CD4-positive, alpha-beta T cell treated with Interleukin-6 at 100 ng/mL for 8 hours (primary cell): ENCODE data around the gene ZNF423.

ENCODE experiments used
- DNase-seq: peaks from one replicate; pipeline ENCODE4 v3.0.0-alpha.2; 2020; ENCODE audit warnings: mixed read lengths, low spot score

ZNF423 gene

DNA sequence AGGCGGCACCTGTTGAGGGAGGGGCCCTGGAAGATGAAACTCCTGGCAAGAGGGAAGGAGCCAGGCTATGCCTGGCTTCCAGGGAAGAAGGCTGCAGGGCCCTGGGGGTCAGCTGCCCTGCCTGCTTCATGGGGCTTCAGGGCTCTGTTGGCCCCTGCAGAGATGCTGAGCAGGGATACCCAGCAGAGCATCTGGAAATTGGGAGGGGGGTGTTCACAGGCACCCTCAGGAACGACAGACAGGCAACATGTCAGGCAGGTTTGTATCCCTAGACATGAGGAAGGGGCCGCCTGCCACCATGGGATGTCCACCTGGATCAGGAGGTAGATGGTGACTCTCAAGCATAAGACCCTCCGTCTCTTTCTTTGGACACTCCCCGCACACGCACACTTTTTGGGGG lies 13.8 kb upstream of the ZNF423 start:
- DNase-seq = no peak

DNA sequence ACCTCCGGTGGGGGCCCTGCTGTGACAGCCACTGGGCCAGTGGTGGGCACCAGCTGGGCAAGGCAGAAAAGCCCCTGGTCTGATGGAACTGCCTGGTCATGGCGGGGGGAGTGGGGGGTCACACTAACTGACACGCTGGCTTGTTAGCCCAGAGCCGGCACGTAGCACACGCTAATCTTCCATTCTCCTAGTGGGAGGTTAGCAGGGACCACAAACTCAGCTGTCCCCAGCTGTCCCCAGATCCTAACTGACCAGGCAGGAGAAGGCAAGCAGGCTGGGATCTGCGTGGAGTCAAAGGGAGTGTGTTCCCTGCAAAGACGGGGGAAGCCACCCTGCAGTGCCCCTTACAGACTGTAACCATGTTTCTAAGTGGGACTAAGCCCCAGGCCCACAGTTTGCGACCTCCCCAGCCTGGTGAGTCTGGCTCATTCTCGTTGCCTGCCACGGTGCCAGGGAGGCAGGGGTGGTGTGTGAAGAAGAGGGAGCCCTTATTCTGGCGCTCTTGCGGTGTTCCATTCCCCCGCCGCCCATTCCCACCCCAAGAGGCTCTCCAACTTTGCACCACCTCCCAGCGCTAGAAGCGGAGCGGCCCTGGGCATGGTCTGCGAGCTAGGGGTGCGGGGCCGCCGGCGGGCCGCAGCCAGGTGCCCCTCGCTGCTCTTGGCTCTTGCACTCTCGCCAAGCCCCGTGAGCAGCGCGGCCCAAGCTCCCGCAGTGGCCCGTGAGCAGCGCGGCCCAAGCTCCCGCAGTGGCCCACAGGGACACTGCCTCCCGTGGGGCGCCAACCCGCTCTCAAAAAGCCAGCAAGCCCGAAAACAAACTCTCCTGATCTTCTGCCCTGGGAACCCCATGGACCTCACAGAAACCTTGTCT lies 12.1 kb upstream of the ZNF423 start:
- DNase-seq = no peak

DNA sequence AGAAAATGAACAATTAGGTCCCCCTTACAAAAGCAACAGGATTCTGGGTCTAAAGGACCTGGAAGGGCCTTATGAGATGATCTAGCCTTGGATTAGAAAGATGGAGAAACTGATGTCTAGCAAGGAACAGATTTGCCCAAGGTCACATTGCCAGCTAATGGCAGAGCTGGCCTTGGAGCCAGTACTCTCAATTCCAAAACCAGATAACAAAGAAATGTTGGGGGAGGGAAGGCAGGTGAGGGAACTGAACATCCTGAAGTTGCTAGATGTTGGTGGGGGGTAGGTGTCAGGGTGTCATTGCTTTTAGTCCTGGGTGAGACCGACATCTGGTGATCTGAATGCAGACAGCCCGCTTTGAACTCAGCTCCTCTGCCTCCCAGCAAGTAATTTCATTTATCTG lies 11.3 kb upstream of the ZNF423 start:
- DNase-seq = no peak

DNA sequence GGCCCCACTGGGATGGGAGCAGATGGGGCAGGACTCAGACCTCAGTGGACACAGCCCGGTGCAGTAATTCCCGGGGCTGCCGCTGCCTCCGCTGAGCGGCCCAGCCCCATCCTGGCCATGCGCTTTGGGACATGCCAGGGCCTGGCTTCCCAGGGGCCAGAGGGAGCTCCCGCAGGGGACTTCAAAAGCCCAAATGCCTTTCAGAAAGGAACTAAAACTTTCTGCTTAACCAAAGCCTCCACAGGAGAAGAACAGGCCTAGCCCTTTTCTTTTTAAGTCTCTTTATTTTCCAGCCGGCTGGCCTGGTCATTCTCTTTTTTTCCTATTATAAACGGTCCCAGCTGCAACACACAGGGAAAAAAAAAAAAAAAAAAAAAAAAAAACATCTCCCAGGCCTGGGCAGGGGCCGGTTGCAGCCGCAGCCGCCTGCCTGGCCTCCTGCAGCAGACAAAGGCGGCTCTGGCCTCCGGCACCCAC lies 10.7 kb upstream of the ZNF423 start:
- DNase-seq = no peak

DNA sequence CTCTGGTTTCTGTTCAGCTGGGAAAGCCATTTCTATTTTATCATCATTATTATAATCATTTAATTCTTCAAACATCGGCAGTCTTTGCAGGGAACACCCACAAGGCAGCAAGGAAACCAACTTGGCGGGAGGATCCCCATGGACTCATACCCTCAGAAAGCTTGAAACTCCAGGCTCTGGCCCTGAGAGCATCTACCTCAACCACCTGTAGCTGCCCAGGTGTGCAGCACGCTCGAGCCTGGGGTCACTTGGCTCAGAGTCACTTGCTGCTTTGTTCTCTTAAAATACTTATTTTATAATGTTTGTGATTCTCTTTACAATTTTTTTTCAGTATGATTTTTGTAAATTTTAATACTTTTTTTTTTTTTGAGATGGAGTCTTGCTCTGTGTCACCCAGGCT lies 6.8 kb upstream of the ZNF423 start:
- DNase-seq = no peak

DNA sequence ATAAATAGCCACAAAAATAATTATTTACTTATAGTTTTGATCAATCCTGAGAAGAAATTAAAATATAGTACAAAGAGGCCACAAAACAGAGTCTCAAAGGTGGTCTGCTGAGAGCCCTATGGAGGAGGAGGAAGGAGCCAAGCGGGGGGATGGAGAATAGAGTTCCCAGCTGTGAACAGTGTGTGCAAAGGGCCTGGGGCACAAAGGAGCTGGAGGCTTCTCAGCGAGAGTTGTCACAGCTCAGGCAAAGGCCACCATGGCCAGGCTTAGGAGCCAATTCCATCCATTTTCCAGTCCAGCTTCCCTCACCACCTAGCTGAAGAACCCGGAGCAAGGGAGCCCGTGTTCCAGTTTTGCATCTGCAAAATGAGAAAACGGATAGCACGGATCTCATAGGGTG lies 5.4 kb upstream of the ZNF423 start:
- no peak for DNase-seq

DNA sequence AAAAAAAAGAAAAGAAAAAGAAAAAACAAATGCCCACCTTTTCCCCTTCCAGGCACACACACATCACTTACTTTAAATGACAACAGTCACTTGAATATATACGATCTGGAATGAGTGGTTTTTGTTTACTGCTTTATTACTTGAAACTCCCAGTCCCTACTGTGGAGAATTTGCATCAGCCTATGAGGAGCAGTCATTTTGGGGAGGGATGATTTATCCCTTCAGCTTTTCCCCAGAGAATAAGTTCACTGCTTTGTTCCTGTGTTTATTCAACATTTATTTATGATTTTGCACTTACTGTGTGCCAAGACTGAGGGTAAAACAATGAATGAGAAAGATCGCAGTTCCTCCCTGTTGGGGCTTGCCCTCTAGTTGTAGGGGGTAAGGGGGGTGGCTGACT lies 4.7 kb upstream of the ZNF423 start:
- no peak for DNase-seq

DNA sequence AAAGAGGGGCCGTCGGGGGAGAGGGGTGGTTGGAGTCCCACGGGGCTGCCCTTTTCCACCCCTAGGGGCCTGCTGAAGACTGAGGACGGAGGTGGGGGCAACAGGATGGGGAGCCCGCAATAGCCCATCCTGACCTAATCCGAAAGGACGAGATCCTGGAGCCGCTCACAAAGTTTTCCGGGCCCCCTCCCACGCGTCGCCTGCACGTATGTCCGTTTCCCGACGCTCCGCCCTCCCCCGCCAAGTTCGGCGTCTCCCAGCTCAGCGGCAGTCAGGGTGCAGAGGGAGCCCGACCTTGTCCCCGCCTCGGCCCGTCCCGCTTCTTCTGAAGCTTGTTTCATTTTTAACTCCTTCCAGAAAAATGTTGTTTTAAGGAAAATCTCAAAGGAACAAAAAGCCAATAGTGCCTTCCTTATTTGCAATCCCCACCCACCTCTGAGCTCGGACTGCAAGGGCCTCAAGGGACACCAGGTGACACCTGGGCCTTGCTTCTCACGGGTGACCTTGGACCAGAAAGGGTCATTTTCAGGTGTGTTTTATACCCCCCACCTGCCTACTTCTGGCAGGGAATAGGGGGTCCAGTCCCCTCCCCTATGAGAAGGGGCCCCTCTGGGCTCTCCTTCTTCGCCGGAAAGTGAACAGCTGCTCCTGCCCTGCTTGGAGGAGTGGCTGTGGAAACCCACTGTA lies 3.4 kb upstream of the ZNF423 start:
- DNase-seq = no peak

DNA sequence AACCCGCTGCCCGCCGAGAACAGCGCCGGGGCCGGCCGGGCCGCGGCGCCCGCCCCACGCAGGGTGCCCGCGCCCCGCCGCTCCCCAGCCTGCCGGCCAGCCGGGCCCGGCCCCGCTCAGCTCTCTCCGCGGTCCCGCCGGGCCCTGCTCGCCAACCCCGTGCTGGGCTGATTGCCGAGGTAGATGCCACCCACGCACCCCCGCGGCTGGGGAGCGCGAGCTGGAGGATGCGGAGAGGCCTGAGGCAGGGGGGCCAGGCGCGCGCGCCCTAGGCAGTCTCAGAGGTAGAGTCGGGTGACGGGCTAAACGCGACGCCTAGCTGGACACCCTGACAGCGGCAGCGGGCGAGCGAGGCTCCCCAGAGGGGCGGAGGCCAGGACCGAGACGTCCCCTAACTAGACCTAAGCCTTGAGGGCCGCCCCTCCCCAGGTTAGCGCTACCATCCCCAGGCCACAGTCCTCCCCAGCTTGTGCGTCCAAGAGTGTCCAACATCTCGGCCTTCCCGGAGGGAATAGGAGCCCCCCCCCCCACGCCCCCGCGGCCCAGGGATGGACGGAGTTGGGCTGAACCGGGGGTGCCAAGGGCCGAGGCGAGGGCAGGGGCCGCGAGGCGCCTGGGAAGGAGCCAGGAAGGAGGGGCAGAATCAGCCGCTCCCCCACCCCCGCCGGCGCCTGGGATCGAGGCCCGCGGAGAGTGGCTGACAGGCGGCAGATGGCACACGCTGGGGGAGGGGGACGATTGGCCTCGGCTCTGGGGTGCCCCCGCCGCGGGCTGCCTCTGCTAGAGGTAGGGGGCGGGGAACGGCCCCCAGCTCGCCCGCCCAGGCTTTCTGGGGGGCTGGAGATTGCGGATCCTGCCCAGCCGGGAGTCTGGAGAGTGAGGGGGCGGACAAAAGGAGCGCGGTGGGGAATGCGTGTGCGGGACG lies 2.5 kb upstream of the ZNF423 start:
- no peak for DNase-seq

DNA sequence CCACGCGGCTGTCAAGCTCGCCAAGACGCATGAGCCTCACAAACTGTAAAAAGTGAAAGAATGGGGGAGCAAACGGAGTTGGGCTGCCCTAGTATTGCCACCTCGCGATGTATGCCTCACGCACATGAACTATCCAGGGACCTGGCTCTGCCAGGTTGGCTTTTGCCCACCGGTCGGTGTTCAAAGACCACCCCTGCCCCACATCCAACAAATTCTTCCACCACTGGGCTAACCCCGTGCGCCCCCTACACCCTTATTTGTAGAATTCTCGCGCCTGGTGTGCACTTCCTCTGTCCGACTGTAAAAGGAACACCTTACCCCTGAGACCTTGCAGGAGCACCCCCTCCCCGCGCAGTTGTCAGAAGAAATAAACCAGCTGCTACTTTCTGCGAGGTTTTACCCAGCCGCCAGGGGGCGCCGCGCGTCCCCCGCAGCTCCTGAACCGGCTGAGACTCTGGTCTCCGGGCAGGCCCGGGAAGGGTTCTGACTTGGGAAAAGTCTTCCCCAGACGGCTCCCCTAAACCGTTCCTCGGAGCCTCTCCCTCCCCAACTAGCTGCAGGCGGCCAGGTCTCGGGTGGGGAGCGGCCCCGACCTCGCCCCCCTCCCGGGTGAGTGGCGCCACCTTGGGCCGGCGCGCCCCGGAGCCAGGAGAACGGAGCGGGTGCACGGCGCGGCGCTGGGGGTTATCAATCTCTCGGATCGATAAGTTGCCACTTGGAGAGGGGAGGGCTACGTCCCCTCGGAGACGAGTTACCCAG lies 1.7 kb upstream of the ZNF423 start:
- no peak for DNase-seq

DNA sequence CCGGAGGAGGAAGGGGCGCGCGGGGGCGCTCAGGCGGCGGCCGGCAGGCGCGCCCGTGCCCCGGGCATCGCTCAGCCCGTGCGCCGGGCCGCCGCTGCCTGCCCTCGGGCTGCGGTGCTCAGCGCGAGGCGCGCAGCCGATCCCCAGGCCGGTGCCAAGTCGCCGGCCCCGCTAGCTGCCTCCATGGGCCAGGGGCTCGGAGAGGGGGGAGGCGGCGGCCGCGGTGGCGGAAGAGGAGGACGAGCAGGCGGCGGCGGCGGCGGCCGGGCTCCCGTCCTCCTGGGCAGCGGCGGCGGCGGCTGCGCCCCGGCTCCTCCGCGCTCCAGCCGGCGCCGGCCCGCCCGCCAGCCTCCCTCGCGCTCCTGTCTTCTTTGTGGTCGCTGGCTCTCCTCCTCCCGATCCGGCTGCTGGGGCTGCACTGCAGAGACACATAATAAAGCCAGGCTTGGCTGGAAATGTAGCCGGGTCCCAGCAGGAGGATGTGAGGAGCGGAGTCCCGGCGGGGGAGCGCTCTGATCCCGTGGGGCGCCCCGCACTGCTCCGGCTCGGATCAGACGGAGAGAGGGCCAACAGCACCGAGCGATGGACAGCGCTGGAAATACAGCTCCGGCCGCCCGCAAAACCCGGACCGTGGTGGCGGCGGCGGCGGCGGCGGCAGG lies 889 bp upstream of the ZNF423 start:
- DNase-seq = no peak

DNA sequence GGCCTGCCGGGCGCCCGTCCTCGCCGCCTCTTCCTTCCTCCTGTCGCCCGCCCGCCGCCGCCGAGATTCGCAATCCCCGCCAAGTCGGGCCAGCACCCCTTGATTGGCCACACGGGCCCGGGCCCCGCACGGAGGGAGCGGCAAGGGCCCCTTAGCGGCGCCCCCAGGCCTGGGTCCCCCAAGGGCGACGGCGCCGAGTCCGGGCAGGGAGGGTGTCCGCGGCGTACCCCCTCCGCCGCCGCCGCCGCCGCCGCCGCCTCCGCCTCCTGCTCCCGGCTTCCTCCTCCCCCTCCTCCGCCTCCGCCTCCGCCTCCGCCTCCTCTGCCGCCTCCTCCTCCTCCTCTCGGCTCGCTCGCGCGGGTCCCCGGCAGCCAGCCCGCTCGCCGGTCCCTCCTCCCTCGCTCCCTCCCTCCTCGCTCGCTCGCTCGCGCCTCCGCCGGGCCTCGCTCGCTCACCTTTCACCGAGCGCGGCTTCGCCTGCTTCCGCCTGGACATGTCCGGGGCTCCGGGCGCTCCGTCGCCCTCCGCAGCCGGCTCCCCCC lies 561 bp downstream of the ZNF423 start:
- peak; percentile 65 for DNase-seq

DNA sequence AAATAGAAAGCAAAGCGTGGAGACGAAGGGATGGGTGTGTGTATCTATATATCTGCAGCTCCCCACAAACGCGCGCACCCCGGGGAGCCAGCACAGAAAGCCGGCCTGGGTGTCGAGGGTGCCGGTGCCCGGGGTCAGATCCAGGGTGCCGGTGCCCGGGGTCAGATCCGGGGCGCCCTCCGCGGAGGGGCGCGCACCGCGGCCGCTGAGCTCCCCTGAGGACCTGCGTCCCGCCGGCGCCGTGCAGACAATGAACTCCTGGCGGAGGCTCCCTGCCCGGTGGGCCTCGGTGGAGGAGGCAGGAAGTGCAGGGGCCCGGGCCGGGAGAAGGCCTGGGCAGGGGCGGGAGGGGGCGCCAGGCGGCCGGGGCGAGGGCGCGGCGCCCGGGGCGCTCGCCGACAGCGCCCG lies 1.1 kb downstream of the ZNF423 start:
- DNase-seq = no peak

DNA sequence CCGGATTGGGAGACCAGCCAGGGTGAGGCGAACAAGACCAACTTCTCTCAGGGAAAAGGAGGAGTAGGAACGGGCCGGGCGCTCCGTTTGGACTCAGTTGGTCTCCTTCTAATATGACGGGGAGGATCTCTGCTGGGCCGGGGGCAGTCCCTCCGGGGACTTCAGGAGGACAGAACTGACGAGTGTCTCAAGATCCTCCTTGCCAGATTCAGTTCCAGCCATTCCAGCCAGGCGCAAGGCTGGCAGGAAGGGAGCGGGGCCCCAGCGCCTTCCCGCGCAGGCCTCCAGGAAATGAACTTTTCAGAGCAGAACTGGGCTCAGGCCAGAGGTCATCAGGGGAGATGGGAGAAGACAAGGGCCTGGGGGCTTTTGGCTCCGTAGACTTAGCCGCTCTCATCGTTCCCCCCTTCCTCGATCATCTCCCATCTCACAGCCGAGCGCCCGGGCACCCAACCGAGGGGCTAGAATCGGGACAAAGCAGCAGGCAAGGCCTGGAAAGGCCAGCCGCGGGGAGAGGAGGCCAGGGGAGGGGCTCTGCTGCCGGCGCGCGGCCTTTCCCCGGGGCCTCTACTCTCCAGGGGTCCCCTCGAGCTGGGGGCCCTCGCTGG lies 1.6 kb downstream of the ZNF423 start:
- no peak for DNase-seq

DNA sequence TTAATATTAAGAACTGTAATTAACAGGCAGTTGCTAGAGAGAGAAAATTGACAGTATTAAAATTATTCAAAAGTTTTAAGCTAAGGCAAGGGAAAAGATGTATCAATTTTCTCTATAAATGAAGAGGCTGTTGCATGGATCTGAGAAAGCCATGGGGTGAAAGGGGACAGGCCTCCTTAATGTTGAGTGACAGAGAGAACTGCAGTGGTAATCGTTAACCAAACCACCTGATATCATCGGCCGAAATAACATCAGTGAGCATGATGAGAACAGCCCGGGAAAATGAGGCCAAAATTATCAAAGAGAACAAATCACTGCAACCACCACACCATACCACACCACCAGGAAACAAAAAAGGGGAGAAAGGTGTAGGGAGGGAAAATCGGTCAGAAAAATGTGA lies 3.6 kb downstream of the ZNF423 start:
- DNase-seq = no peak

DNA sequence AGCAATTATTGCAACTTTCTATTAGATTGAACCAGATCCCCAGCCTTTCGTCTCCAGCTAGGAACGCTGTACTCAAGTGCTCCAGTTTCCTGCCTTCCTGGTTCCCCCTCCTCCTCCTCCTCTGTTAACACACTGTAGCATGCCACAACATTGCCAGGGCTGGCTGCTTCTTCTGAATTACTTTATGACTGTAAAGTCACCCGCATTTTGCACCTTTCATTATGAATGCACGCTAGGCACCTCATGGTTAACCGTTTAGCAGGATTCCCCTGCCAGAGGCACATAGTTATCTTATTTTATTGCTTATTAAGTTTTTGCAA lies 4.5 kb downstream of the ZNF423 start:
- no peak for DNase-seq

DNA sequence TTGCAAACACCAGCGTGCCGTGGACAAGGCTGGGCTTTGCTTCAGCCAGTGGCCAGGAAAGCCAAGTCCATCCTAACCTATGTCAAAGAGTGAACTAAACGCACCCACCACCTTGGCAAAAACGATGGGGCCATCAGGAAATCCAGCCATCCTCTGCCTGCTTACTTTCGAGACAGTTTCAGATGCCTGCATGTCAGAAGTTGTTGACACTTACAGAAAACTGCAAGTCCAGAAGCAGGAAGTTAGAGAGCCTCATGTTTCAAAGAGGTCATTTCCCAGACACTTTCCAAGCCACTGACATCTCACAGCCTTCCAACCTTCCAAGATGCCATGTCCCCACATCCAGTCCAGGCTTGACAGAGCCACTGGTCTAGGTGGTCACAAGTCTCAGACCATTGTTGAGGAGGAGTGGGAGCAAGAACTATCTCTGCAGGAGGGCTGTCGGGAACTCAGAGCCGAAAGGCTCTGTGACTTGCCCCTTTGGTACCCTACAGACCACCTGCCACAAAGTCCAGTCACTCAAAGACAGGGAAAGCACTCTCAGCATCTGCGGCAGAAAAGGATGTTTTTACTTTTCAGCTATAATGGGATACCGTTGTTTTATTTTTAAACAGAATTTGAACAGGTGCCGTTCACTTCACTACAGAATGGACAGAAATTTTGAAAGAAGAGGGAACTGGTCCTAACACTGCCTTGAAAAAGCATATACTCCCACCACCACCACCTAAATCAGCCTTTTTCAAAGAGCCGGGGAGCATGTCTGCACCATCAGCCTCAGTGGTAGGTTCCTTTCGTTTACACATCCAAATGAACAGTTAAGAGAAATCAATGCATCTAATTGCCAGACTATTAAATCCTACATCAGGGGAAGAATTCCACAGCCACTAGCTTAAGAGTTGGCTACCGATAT lies 5.1 kb downstream of the ZNF423 start:
- no peak for DNase-seq

DNA sequence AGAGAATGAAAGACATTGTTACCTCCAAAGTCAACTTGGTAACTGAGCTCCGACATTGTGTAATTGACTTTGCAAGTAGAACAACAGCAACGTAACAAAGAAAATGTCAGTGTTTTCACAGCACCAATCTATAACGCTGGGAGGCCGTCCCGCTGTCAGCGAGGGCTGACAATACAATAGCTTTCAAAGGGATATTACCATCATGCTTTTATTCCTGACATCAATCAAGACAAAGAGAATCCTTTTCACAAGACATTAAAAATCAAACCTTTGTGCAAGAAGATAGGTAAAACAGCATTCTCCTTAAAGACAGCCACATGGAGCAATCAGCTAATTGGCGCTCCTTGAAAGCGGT lies 6.2 kb downstream of the ZNF423 start:
- no peak for DNase-seq

DNA sequence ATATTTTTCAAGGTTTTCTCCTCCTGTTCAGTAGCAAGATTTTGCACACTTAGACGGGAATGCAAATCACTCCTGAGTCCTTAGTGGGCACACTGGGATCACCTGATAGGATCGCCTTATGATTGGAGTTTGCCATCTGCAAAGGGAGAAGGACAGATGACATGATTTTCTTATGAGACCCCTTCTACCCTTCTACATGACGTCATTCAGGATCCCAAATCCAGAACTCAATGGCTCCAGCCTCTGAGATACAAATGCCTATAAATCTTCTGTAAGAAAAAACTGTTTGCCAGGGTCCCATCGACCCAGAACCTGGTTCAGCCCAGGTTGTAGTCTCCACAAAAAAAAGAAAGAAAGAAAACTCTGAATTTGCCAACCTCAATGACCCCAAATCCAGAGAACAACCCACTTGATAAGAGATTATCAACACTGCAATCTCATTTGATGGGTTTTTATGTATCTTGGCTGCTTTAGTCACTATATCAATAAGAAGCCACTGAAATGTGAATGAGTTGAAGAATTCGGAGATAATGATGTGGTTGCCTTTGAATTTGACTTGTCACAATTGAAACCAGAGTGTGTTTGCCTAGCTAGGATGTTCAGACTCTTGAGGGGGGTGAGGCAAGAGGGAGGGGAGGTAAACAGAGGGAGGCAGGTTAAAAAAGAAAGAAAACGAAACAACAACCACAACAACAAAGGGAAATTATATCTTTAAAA lies 6.7 kb downstream of the ZNF423 start:
- no peak for DNase-seq
